NB4 (cell line): ENCODE data around the gene FOXL3.

ENCODE experiments used
- POLR2A ChIP-seq: IDR thresholded peaks from 2 replicates; pipeline ENCODE4 v1.6.1; 2011; ENCODE audit warnings: mild to moderate bottlenecking; ENCODE audit not compliant: insufficient read length; ENCODE audit errors: extremely low read depth
- TF ChIP-seq, protein P1 (sequence below): IDR thresholded peaks from one replicate; pipeline ENCODE4 v1.5.1; 2012; ENCODE audit warnings: low read depth, low read length
- TF ChIP-seq, protein P2 (sequence below): IDR thresholded peaks from 2 replicates; pipeline ENCODE4 v1.6.1; 2011; ENCODE audit warnings: low read depth, low read length

DNA sequence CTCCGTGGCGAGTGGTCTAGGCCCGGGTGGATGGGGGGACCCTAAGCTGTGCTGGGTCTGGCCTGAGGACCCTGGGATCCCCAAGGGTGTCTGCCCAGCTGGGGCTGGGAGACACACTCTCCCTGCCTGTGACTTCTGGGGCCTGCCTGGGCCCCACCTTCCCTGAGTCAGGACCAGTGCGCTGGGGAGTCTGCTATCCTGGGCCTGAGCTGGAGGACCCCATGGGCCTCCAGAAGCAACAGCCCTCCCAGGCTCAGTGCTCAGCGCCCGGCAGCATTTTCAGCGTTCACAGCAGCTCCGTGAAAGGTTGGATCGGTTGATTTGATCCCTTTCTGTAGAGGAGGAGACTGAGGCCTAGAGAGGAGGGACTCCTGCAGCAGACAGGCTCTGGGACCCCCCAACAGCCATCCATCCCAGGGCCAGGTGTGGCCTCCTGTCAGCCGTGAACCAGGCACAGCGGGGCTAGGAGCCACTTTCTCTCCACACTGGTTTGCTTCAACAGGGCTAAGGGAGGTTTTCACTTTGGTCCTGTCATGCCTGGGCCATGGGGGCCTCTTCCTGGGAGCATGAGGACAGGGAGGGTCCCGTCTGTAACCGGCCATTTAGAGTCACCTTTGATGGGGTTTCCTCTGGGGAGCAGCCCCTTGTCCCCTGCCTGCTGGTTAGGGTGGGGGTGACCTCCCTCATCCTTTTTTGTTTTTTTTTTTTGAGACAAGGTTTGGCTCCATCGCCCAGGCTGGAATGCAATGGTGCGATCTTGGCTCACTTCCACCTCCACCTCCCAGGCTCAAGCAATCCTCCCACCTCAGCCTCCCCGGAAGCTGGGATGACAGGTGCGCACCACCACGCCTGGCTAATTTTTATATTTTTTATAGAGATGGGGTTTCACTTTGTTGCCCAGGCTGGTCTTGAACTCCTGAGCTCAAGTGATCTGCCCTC is 12.4 kb downstream of the FOXL3 start:
- TF ChIP-seq POLR2A, result no peak
- TF ChIP-seq, protein P1, sequence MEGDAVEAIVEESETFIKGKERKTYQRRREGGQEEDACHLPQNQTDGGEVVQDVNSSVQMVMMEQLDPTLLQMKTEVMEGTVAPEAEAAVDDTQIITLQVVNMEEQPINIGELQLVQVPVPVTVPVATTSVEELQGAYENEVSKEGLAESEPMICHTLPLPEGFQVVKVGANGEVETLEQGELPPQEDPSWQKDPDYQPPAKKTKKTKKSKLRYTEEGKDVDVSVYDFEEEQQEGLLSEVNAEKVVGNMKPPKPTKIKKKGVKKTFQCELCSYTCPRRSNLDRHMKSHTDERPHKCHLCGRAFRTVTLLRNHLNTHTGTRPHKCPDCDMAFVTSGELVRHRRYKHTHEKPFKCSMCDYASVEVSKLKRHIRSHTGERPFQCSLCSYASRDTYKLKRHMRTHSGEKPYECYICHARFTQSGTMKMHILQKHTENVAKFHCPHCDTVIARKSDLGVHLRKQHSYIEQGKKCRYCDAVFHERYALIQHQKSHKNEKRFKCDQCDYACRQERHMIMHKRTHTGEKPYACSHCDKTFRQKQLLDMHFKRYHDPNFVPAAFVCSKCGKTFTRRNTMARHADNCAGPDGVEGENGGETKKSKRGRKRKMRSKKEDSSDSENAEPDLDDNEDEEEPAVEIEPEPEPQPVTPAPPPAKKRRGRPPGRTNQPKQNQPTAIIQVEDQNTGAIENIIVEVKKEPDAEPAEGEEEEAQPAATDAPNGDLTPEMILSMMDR, result no peak
- TF ChIP-seq, protein P2, sequence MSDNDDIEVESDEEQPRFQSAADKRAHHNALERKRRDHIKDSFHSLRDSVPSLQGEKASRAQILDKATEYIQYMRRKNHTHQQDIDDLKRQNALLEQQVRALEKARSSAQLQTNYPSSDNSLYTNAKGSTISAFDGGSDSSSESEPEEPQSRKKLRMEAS, result no peak
